ENCODE results near the gene RNF126.
"Not testable (repeated sequence)": the region's sequence is repeated elsewhere in the genome, so short reads cannot be mapped to it uniquely, and the experiment has no call there.

Gene RNF126

DNA sequence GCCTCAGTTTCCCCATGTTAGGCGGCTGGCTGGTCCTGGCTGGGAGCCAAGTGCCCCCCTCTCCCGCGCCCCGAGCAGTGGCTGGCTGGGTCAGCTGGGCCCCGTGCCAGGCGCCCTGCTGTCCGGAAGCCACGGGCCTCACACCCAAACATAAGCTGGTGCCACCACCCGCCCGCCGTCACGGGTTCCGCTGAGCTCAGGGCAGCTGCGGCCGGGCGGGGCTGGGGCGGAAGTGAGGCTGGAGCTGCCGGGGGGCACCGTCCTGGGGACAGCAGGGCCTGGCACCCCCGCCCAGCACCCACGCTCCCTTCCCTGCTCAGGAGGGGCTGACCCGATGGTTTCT, 54.0 kb downstream of the RNF126 start:
- no peak for DNase-seq

- no peak for DNase-seq
Observed at GRCh38 chr19:608155-609003, 54.6 kb downstream of the RNF126 start.

DNA sequence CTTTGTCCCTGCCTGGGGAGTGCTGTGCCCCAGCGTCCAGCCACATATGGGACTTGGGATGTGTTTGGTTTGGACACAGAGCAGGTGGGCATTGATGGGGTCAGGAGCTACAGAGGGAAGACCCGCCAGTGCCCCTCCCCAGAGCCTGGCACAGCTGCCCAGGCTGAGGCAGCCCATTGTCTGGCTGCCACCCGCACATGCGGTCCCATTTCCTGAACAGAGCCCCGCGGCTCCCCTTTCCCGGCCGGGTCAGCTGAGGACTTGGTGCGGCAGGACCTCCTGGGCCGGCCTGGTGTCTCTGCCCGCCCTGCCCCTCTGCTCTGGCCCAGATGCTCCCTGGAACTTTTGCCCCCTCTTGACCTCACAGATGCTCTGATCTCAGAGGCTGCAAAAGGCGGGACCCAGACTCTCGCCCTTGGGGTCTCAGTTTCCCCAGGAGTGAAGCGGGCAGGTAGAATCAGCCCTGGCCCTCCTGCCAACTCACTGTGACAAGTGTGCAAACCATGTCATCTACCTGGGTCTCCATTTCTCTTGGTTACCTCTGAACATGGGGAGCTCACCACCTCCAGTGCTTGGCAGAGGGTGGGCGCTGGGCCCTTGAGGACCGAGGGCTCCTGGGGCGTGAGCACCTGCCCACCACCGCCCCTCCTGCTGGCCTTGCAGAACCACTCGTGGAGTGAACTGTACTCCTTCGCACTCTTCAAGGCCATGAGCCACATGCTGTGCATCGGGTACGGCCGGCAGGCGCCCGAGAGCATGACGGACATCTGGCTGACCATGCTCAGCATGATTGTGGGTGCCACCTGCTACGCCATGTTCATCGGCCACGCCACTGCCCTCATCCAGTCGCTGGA, 55.5 kb downstream of the RNF126 start:
- DNase-seq: no peak

GRCh38 chr19:605061-605971, 57.7 kb downstream of the RNF126 start:
- peak; percentile 76 for DNase-seq

- peak; percentile 80 for DNase-seq
Observed at GRCh38 chr19:604355-604754, 58.7 kb downstream of the RNF126 start.

GRCh38 chr19:603779-604178, 59.2 kb downstream of the RNF126 start:
- peak; percentile 79 for DNase-seq

DNA sequence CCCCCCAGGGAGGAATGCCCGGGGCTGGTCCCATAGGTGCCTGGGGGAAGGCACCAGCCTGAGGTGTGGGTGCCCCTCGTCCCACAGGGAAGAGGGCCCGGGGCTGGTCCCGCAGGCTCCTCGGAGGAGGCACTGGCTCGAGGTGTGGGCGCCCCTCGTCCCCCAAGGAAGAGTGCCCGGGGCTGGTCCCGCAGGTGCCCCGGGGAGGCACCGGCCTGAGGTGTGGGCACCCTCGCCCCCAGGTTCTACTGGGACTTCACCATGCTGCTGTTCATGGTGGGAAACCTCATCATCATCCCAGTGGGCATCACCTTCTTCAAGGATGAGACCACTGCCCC, 59.7 kb downstream of the RNF126 start:
- not testable (repeated sequence) for DNase-seq

GRCh38 chr19:602391-603301, 60.4 kb downstream of the RNF126 start:
- DNase-seq: no peak

DNA sequence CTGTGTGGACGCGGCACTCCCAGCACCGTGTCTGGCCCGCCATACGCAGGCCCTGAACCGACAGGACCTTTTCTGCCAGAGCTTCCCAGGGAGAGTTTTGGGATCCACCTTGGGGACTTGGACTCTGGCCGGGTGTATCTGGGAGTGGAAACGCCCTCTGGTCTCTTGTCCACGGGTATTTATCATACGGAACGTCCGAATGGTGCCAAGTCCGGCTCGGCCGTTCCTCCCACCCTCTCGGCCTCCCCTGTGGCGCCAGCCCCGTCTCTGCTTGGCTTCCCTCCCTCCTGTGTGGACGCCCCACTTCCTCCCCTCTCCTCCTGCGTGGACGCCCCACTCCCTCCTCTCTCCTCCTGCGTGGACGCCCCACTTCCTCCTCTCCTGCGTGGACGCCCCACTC, 61.2 kb downstream of the RNF126 start:
- no peak for DNase-seq

- no peak for DNase-seq
Observed at GRCh38 chr19:601310-601709, 61.7 kb downstream of the RNF126 start.

Measured in activated CD8-positive, alpha-beta memory T cell treated with anti-CD3 and anti-CD28 coated beads, Interleukin-2, amount 50 U/mL, for 48 hours (primary cell).